GM12872 (cell line): ENCODE measurements around the gene APOL2.

Experiments used
- CTCF ChIP-seq: IDR thresholded peaks from 3 replicates; pipeline ENCODE4 v1.5.1; 2011; ENCODE audit warnings: low read depth, mild to moderate bottlenecking, low read length, moderate library complexity; ENCODE audit not compliant: insufficient read depth

The APOL2 gene

GRCh38 chr22:36267896-36268485 is 28.7 kb upstream of the APOL2 start:
- no peak for TF ChIP-seq CTCF

GRCh38 chr22:36267058-36267457 is 27.7 kb upstream of the APOL2 start:
- no peak for TF ChIP-seq CTCF

GRCh38 chr22:36259615-36260300 is 20.4 kb upstream of the APOL2 start:
- TF ChIP-seq CTCF = no peak

- TF ChIP-seq CTCF = no peak
These were observed 19.6 kb upstream of the APOL2 start for GRCh38 chr22:36258701-36259614.

- TF ChIP-seq CTCF = no peak
These were observed 18.8 kb upstream of the APOL2 start for GRCh38 chr22:36257948-36258670.

GRCh38 chr22:36257308-36257707 is 18.0 kb upstream of the APOL2 start:
- no peak for TF ChIP-seq CTCF

GRCh38 chr22:36256478-36256877 is 17.2 kb upstream of the APOL2 start:
- TF ChIP-seq CTCF = no peak
